ENCODE measurements around the gene CCL4L2.
"Not testable (repeated sequence)": the region's sequence is repeated elsewhere in the genome, so short reads cannot be mapped to it uniquely, and the experiment has no call there.

The CCL4L2 gene

DNA sequence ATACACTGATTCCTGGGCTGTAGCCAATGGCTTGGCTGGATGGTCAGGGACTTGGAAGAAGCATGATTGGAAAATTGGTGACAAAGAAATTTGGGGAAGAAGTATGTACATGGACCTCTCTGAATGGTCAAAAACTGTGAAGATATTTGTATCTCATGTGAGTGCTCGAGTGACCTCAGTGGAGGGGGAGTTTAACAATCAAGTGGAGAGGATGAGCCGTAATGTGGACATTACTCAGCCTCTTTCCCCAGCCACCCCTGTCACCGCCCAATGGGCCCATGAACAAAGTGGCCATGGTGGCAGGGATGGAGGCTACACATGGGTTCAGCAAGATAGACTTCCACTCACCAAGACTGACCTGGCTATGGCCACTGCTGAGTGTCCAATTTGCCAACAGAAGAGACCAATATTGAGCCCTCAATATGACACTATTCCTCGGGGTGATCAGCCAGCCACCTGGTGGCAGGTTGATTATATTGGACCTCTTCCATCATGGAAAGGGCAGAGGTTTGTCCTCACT lies 10.8 kb downstream of the CCL4L2 start:
- not testable (repeated sequence) for H2BK5ac ChIP-seq (ENCODE audit: low read depth, low read length, poor library complexity); H3K27ac ChIP-seq (ENCODE audit: low read depth, low read length); H3K79me2 ChIP-seq (ENCODE audit: control insufficient read depth, insufficient read depth, low read length, poor library complexity); H2AK5ac ChIP-seq (ENCODE audit: low read length); H3K14ac ChIP-seq (ENCODE audit: low read length); H3K18ac ChIP-seq (ENCODE audit: low read length); DNase-seq; H4K12ac ChIP-seq (ENCODE audit: low read depth, low read length); H3K4me1 ChIP-seq (ENCODE audit: control insufficient read depth in 1 of 2, insufficient read depth in 2 of 2, low read length in 2 of 2); H3K27me3 ChIP-seq (ENCODE audit: insufficient read depth, low read length); H4K8ac ChIP-seq (ENCODE audit: low read depth, low read length); H3K4me3 ChIP-seq (ENCODE audit: low read depth, low read length); H3K79me1 ChIP-seq (ENCODE audit: low read length); H3K23ac ChIP-seq (ENCODE audit: low read length); H3K4ac ChIP-seq (ENCODE audit: low read depth, low read length); H2AFZ ChIP-seq (ENCODE audit: insufficient read depth, low read length, poor library complexity); H3K36me3 ChIP-seq (ENCODE audit: control insufficient read depth in 1 of 2, insufficient read depth in 2 of 2, low read length in 2 of 2); H4K91ac ChIP-seq (ENCODE audit: low read depth, low read length); H3K9me3 ChIP-seq (ENCODE audit: insufficient read depth, low read depth, low read length); H3K4me2 ChIP-seq (ENCODE audit: low read length); H3K9ac ChIP-seq (ENCODE audit: low read length); H2BK12ac ChIP-seq (ENCODE audit: low read length); H2BK120ac ChIP-seq (ENCODE audit: insufficient read depth, low read length, poor library complexity)
- WGBS (ENCODE audit: extremely low coverage, insufficient coverage, insufficient read length), result no CpG with 5 or more reads among the region's 4 CpGs

DNA sequence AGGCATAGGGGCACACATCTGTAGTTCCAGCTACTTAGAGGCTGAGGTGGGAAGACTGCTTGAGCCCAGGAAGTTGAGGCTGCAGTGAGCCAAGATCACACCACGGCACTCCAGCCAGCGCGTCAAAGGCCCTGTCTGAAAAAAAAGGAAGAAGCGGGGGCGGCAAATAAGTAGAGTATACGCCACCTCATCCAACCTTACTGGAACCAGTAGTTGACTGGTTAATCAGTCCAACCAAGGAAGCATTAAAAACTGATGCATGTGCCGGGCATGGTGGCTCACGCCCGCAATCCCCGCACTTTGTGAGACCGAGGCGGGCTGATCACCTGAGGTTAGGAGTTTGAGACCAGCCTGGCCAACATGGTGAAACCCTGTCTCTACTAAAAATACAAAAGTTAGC lies 12.1 kb downstream of the CCL4L2 start:
- not testable (repeated sequence) for H2BK5ac ChIP-seq (ENCODE audit: low read depth, low read length, poor library complexity); H3K14ac ChIP-seq (ENCODE audit: low read length); H3K27me3 ChIP-seq (ENCODE audit: insufficient read depth, low read length); H3K27ac ChIP-seq (ENCODE audit: low read depth, low read length); H4K91ac ChIP-seq (ENCODE audit: low read depth, low read length); H3K4ac ChIP-seq (ENCODE audit: low read depth, low read length); H3K4me3 ChIP-seq (ENCODE audit: low read depth, low read length); H2AK5ac ChIP-seq (ENCODE audit: low read length); DNase-seq; H4K8ac ChIP-seq (ENCODE audit: low read depth, low read length); H3K23ac ChIP-seq (ENCODE audit: low read length); H3K9me3 ChIP-seq (ENCODE audit: insufficient read depth, low read depth, low read length); H3K79me2 ChIP-seq (ENCODE audit: control insufficient read depth, insufficient read depth, low read length, poor library complexity); H3K36me3 ChIP-seq (ENCODE audit: control insufficient read depth in 1 of 2, insufficient read depth in 2 of 2, low read length in 2 of 2); H4K12ac ChIP-seq (ENCODE audit: low read depth, low read length); H3K4me1 ChIP-seq (ENCODE audit: control insufficient read depth in 1 of 2, insufficient read depth in 2 of 2, low read length in 2 of 2); H2BK120ac ChIP-seq (ENCODE audit: insufficient read depth, low read length, poor library complexity); H3K79me1 ChIP-seq (ENCODE audit: low read length); H3K9ac ChIP-seq (ENCODE audit: low read length); H3K4me2 ChIP-seq (ENCODE audit: low read length); H2AFZ ChIP-seq (ENCODE audit: insufficient read depth, low read length, poor library complexity); H2BK12ac ChIP-seq (ENCODE audit: low read length); H3K18ac ChIP-seq (ENCODE audit: low read length)
- WGBS (ENCODE audit: extremely low coverage, insufficient coverage, insufficient read length), result no CpG with 5 or more reads among the region's 12 CpGs

DNA sequence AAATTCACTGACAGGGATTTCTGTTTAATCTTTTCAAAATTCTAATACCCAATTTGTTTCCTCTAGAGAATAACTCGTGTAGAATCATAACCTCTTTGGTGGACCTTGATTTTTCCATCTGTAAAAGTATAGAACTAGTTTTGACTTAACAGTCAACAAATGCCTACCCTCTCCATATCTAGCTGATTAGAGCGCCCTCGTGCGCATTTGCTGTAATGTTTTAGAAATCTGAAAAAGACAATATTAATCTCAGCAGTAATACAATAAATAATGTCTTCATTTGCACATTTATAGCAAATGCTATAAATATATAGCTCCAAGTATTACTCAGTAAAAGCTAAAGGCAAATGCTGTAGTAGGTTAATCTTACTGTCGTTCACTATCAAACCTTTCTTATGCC lies 18.8 kb downstream of the CCL4L2 start:
- H2BK5ac ChIP-seq (ENCODE audit: low read depth, low read length, poor library complexity); H3K79me1 ChIP-seq (ENCODE audit: low read length); H3K18ac ChIP-seq (ENCODE audit: low read length); DNase-seq; H3K4me3 ChIP-seq (ENCODE audit: low read depth, low read length); H4K8ac ChIP-seq (ENCODE audit: low read depth, low read length); H2AK5ac ChIP-seq (ENCODE audit: low read length); H2BK12ac ChIP-seq (ENCODE audit: low read length); H3K4me2 ChIP-seq (ENCODE audit: low read length); H3K9ac ChIP-seq (ENCODE audit: low read length); H3K27ac ChIP-seq (ENCODE audit: low read depth, low read length); H3K23ac ChIP-seq (ENCODE audit: low read length); H4K12ac ChIP-seq (ENCODE audit: low read depth, low read length); H3K36me3 ChIP-seq (ENCODE audit: control insufficient read depth in 1 of 2, insufficient read depth in 2 of 2, low read length in 2 of 2); H2BK120ac ChIP-seq (ENCODE audit: insufficient read depth, low read length, poor library complexity); H3K27me3 ChIP-seq (ENCODE audit: insufficient read depth, low read length); H3K4me1 ChIP-seq (ENCODE audit: control insufficient read depth in 1 of 2, insufficient read depth in 2 of 2, low read length in 2 of 2); H3K14ac ChIP-seq (ENCODE audit: low read length); H3K79me2 ChIP-seq (ENCODE audit: control insufficient read depth, insufficient read depth, low read length, poor library complexity); H3K4ac ChIP-seq (ENCODE audit: low read depth, low read length); H3K9me3 ChIP-seq (ENCODE audit: insufficient read depth, low read depth, low read length); H2AFZ ChIP-seq (ENCODE audit: insufficient read depth, low read length, poor library complexity); H4K91ac ChIP-seq (ENCODE audit: low read depth, low read length): not testable (repeated sequence)
- WGBS (ENCODE audit: extremely low coverage, insufficient coverage, insufficient read length), result no CpG with 5 or more reads among the region's 5 CpGs

DNA sequence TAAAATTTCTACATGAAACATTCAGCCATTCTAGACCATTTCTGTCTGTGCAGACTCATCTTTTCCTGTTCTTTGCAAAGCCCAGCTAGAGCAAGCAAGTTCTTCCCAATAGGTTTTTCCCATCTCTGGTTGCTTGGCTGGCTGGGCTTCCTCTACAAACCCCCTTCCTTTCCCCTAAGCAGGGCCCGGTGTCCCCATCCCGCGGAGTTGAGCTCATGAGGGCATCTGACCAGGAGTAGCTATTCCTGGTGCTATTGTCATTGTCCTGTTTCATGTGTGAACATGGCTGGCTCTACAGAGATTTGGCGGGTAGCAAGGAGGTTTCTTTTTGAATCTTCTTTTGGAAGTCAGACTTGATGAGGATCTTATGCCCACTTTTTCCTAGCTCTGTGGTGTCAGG lies 31.2 kb downstream of the CCL4L2 start:
- H3K9me3 ChIP-seq (ENCODE audit: insufficient read depth, low read depth, low read length); DNase-seq; H3K14ac ChIP-seq (ENCODE audit: low read length); H3K36me3 ChIP-seq (ENCODE audit: control insufficient read depth in 1 of 2, insufficient read depth in 2 of 2, low read length in 2 of 2); H3K79me1 ChIP-seq (ENCODE audit: low read length); H3K18ac ChIP-seq (ENCODE audit: low read length); H3K4me2 ChIP-seq (ENCODE audit: low read length); H4K91ac ChIP-seq (ENCODE audit: low read depth, low read length); H3K23ac ChIP-seq (ENCODE audit: low read length); H3K27ac ChIP-seq (ENCODE audit: low read depth, low read length); H3K4me3 ChIP-seq (ENCODE audit: low read depth, low read length); H2AK5ac ChIP-seq (ENCODE audit: low read length); H2BK12ac ChIP-seq (ENCODE audit: low read length); H3K9ac ChIP-seq (ENCODE audit: low read length); H3K4ac ChIP-seq (ENCODE audit: low read depth, low read length); H4K12ac ChIP-seq (ENCODE audit: low read depth, low read length); H2BK5ac ChIP-seq (ENCODE audit: low read depth, low read length, poor library complexity); H2AFZ ChIP-seq (ENCODE audit: insufficient read depth, low read length, poor library complexity); H2BK120ac ChIP-seq (ENCODE audit: insufficient read depth, low read length, poor library complexity); H3K27me3 ChIP-seq (ENCODE audit: insufficient read depth, low read length); H4K8ac ChIP-seq (ENCODE audit: low read depth, low read length); H3K4me1 ChIP-seq (ENCODE audit: control insufficient read depth in 1 of 2, insufficient read depth in 2 of 2, low read length in 2 of 2); H3K79me2 ChIP-seq (ENCODE audit: control insufficient read depth, insufficient read depth, low read length, poor library complexity): not testable (repeated sequence)
- no CpG with 5 or more reads among the region's 4 CpGs for WGBS (ENCODE audit: extremely low coverage, insufficient coverage, insufficient read length)

Measured in trophoblast cell (in vitro differentiated cells and primary cell).